Stimulated activated CD4-positive, alpha-beta T cell treated with anti-CD3 and anti-CD28 coated beads, Interleukin-4, amount 100 ng/mL, for 24 hours (primary cell): Measurements from ENCODE around the gene LILRA1.
"Not testable (repeated sequence)": the region's sequence is repeated elsewhere in the genome, so short reads cannot be mapped to it uniquely, and the experiment has no call there.

ENCODE experiments used
- DNase-seq: peaks from one replicate; pipeline ENCODE4 v3.0.0-alpha.2; 2020

The LILRA1 gene

DNA sequence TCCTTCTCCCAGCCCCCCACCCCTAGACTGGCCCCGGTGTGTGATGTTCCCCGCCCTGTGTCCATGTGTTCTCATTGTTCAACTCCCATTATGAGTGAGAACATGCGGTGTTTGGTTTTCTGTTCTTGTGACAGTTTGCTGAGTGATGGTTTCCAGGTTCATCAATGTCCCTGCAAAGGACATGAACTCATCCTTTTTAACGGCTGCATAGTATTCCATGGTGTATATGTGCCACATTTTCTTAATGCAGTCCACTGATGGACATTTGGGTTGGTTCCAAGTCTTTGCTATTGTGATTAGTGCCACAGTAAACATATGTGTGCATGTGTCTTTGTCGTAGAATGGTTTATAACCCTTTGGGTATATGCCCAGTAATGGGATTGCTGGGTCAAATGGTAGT, 15.2 kb upstream of the LILRA1 start:
- DNase-seq = not testable (repeated sequence)

DNA sequence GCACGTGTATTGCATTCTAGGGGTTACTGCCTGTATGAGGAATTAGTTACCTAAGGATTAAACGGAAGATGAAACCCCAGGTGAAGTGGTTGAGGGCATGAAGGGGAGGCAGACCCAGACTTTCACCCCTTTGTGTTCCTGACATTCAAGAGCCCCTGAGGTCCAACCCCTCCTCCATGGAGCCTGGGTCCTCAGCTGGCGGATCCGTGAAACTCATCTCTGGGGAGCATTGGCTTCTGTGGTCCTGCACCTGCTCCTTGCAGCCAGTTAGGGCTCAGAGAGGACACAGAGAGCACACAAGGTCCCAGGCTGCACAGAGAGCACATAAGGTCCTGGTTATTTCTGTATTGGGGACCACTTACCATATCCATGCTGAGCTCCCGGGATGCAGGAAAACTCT, 7.0 kb upstream of the LILRA1 start:
- DNase-seq = no peak

DNA sequence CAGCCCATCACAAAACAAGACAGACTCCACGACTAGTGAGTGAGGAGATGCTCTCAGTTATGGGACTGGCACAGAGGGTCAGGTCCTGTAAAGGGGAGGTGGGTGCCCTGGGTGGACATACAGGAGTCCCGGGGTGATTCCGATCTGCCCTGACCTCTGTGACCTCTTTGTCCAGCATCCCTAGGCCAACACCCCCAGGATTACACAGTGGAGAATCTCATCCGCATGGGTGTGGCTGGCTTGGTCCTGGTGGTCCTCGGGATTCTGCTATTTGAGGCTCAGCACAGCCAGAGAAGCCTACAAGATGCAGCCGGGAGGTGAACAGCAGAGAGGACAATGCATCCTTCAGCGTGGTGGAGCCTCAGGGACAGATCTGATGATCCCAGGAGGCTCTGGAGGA, 6.4 kb upstream of the LILRA1 start:
- no peak for DNase-seq

DNA sequence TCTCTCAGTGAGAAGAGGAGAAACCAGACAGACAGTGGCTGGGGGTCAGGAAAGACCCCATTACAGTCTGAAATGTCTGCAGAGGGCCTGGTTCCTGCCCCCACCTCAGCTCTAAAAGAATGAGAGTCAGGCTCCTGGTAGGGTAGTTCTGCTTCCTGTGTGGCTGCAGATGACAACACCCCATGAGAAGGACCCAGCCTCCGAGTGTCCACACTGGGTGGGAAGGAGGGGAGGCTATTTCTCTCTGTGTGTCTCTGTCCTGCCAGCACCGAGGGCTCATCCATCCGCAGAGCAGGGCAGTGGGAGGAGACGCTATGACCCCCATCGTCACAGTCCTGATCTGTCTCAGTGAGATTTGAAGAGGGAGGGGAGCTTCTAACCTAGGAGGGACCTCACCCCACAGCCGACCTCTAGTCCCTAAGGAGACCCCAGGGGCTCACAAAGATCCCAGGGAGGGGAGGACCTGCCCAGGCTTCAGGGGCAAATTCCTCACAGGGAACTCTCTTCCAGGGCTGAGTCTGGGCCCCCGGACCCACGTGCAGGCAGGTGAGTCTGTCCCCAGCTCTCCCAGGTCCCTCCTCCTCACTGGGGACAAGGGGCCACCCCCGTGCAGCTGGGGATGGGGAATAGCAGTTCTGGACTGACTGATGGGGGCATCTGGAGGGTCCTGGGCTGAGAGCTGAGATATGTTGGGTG, 647 bp downstream of the LILRA1 start:
- not testable (repeated sequence) for DNase-seq

DNA sequence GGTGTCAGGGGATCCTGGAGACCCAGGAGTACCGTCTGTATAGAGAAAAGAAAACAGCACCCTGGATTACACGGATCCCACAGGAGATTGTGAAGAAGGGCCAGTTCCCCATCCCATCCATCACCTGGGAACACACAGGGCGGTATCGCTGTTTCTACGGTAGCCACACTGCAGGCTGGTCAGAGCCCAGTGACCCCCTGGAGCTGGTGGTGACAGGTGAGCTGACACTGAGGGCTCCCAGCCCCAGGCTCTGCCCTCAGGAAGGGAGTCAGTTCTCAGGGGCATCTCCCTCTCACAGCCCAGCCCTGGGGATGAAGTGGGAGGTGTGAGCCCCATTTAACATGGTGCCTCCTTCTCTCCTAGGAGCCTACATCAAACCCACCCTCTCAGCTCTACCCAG, 1.3 kb downstream of the LILRA1 start:
- no peak for DNase-seq

DNA sequence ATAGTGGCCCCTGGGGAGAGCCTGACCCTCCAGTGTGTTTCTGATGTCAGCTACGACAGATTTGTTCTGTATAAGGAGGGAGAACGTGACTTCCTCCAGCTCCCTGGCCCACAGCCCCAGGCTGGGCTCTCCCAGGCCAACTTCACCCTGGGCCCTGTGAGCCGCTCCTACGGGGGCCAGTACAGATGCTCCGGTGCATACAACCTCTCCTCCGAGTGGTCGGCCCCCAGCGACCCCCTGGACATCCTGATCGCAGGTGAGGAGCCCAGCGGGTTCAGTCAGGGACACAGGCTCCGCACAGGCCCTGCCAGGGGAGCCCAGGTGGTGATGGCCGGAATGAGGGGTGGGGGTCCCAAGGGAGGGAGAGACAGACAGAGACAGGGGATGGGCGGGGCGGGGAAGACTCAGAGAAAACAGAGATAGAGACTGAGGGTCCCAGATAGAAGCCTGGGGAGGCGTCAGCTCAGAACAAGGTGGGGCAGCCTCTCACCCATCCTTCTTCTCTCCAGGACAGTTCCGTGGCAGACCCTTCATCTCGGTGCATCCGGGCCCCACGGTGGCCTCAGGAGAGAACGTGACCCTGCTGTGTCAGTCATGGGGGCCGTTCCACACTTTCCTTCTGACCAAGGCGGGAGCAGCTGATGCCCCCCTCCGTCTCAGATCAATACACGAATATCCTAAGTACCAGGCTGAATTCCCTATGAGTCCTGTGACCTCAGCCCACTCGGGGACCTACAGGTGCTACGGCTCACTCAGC, 2.4 kb downstream of the LILRA1 start:
- DNase-seq = not testable (repeated sequence)

DNA sequence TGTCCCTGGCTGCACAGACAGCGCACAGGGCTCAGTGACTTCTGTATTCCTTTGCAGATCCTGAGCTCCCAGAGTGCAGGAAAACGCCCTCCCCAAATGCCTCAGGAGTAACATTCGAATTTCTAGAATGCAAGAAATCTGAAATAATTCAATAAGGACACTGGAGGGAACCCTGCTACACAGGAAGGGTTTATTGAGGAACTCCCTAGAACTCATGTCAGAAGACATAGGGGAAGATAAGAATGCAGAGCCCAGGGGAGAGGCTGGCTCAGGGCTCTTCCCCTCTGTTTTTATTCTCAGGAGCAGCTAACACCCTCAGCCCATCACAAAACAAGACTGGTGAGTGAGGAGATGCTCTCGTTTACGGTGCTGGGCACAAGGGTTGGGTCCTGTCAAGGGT, 6.8 kb downstream of the LILRA1 start:
- no peak for DNase-seq

DNA sequence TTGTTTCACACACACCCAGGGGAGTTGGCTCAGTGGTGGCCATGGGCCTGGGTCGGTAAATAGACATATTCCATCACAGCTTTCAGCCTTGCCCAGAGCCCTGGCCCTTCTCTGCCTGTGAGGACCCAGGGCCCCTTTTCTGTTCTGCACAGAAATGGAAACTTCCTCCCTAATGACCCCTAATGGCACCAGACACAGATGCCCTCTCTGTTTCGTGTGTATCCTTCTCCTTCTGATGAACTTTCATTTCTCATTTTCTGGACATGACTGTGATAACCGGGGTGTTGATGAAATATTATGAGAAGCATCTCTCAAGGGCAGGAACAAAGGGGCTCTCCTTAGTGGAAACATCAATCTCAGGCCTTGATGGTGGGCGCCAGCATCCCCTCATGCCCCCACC, 12.8 kb downstream of the LILRA1 start:
- DNase-seq = no peak

DNA sequence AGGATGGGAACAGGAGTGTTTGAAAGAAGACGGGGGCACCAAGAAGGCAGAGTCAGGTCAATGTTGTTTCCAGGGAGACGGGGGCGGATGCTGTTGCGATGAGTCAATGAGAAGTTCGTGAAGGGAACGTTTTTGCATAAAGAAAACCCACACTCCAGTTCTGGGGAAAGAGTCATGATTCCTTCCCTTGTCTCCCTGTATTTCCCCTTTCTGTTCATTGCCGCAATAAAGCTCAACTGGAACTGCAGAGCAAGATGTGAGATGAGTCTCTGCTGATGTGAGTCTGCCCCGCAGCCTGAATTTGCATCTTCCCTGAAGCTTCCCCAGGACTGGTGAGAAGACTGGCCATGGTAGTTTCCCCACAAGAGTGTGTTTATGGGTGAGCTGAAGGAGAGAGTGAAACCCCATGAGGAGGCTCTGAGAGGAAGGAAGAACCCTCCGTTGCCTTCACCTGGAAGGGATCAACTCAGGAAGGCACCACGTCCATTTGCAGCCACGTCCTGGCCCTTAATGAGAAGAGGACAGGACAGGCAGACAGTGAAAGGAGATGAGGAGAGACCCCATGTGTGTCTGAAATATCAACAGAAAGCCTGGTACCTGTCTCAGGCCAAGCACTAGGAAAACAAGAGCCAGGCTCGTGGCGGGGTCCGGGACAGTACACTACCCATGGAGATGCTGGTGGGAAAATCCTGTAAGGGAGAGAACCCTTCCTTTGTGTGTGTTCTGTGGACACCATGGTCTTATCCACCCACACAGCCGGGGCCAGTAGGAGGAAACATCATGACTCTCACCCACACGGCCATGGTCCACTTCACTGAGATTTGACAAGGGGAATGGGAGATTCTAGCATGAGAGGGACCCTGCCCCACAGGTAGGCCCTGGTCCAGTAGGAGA, 13.7 kb downstream of the LILRA1 start:
- no peak for DNase-seq

DNA sequence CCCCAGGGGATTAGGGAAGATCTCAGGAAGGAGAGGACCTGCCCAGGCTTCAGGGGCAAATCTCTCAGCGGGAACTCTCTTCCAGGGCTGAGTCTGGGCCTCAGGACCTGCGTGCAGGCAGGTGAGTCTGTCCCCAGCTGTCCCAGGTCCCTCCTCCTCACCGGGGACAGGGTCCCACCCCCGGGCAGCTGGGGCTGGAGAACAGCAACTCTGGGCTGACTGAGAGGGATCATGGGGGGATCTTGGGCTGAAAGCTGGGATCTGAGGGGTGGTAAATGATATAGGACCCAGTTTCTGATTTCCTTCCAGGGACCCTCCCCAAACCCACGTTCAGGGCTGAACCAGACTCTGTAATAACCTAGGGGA, 14.3 kb downstream of the LILRA1 start:
- no peak for DNase-seq

DNA sequence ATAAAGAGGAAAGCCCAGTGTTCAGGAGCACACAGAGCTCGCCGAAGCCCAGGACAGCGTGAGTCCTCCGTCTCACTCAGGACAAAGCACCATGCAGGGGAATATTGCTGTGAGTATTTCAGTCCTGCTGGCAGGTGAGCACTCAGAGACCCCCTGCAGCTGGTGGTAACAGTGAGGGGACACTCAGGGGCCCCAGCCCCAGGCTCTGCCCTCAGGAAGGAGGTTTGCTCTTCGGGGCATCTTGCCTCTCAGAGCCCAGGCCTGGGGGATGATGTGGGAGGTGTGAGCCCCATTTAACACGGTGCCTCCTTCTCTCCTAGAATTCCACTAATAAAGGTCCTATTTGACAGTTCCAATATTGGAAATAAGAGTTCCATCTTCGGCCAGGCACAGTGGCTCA, 14.8 kb downstream of the LILRA1 start:
- no peak for DNase-seq

DNA sequence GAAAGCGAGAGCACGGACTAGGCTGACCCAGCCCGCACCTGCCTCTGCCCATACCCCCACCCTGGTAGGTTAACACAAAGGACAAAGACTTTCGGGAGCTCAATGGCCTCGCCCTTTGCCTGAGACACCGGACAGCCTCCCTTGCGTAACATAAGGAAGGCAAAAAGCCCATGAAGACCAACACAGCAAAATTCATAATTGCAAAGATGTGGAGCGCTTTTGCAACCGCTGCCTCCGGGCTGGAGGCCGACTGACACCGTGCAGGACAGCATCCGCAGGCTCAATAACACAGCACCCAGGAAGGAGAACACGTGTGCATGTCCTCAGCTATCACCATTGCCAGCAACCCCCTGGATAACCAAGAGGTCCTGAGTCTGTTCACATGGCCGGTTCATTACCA, 15.4 kb downstream of the LILRA1 start:
- no peak for DNase-seq

DNA sequence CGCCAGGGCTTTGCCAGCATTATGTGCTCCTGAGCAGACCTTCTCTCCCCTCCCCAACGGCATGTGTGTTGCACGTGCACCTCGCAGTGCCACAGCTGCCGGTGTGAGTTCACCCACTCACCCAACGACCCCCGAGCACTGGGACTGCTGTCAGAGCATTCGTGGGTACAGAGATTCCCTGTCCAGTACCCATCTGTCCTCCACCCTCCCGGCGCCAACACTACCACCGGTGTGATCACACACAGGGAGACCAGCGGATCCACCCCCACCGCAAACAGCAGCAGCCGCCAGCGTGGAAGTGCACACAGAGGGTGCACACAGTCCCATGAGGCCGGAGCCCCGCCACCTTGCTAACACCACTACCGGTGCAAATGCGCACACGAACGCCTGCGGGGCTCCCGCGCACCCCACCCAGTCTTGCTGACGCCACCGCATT, 15.9 kb downstream of the LILRA1 start:
- DNase-seq = no peak

DNA sequence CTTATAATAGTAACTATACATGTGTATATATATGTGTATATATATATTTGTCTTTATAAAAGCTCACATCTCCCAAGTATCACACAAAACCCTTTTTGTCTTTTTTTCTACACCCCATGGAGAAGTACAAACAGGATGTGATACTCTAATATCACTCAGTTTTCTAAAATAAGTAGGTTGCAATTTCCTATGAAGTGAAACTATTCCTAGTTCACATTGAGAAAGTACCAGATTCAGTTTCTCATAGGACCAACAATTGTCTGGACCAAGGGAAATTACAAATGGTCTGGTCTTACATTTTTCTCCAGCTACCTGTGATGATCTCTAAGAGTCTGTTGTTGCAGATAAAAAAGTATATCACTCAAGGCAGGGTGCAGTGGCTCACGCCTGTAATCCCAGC, 19.0 kb downstream of the LILRA1 start:
- no peak for DNase-seq

DNA sequence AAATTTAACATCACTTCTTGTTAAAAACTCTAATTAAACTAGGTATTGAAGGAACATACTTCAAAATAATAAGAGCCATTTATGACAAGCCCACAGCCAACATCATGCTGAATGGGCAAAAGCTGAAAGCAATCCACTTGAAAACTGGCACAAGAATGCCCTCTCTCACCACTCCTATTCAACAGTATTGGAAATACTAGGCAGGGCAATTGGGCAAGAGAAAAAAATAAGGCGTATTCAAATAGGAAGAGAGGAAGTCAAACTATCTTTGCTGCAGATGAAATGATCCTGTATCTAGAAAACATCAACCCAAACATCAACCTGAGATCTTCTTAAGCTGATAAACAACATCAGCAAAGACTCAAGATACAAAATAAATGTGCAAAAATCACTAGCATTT, 21.3 kb downstream of the LILRA1 start:
- no peak for DNase-seq

DNA sequence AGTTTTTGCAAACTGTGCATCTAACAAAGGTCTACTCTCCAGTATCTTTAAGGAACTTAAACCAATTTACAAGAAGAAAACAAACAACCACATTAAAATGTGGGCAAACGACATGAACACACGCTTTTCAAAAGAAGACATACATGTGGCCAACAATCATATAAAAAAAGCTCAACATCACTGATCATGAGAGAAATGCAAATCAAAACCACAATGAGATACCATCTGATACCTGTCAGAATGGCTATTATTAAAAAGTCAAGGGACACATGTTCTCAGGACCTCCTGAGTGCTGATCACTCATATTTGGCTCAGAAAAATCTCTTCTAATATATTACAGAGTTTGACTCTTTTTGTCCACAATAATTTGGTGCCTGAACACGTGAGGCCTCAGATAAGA, 22.6 kb downstream of the LILRA1 start:
- DNase-seq = no peak

DNA sequence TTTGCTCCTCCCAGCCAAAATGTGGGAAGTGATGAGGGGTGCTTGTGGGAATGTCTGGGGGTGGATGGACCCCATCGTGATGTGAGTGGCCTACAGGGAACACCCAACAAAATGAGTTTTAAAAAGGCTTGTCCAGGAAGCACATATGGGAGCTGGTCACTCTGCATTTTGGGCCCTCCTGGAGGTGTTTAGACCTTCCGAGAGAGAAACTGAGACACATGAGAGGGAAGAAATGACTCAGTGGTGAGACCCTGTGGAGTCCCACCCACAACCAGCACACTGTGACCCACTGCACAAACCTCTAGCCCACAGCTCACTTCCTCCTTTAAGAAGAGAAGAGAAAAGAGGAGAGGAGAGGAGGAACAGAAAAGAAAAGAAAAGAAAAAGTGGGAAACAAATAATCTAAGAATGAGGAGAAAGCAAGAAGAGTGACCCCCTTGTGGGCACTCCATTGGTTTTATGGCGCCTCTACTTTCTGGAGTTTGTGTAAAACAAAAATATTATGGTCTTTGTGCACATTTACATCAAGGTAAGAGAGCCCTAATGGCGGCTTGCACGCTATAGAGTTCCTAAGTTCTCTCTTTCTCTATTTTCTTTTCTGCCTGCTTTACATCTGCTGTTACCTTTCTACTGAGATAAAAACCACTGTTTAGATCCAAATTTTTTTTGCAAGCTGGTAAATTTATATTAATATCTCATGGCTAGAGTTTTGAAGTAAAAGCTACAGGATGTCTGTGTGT, 23.6 kb downstream of the LILRA1 start:
- DNase-seq = no peak

DNA sequence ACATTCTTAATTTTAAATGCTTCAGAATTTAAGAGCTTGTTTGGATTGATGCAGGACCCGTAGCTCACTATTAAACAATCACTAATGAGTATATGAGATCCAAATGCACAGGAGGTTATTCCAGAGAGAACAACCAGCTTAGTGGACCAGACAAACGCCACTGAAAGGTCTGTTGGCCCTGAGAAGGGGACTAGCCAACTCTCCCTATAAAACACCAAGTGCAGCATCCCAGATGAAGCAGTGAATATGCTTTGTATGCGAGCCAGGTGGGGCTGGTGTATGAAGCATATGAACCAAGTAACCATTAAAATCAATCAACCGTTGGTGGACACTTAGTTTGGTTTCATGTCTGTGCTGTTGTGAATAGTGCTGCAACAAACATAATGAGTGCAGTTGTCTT, 27.0 kb downstream of the LILRA1 start:
- DNase-seq = no peak

DNA sequence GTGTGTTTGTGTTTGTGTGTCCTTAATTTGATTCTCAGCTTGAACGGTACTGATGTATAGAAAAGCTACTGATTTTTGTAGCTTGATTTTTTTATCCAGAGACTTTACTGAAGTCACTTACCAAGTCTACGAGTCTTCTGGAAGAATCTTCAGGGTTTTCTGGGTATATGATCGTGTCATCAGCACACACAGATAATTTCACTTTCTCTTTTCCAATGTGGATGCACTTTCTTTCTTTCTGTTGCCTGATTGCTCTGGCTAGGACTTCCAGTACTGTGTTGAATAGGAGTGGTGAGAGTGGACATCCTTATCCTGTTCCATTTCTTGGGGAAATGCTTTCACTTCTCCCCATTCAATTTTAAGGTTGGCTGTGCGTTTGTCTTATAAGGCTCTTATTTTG, 29.0 kb downstream of the LILRA1 start:
- no peak for DNase-seq

DNA sequence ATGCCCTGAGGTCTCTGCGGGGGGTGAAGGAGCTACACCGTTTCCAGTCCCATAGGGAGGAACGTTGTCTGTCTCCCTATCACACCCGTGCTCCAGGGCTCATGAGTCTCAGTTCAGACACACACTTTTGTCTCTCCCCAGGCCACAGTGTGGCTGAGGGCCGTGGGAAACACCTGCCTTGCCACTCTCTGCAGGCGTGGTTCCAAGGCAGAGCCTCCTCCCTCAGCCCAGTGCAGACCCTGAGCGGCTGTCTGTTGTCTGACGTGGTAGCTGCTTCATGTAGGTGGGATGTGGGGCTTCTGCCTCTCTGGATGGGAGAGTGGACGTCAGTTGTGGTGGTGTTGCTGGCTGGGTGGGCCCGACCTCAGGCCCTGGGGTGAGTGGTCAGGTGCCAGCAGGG, 30.8 kb downstream of the LILRA1 start:
- not testable (repeated sequence) for DNase-seq

DNA sequence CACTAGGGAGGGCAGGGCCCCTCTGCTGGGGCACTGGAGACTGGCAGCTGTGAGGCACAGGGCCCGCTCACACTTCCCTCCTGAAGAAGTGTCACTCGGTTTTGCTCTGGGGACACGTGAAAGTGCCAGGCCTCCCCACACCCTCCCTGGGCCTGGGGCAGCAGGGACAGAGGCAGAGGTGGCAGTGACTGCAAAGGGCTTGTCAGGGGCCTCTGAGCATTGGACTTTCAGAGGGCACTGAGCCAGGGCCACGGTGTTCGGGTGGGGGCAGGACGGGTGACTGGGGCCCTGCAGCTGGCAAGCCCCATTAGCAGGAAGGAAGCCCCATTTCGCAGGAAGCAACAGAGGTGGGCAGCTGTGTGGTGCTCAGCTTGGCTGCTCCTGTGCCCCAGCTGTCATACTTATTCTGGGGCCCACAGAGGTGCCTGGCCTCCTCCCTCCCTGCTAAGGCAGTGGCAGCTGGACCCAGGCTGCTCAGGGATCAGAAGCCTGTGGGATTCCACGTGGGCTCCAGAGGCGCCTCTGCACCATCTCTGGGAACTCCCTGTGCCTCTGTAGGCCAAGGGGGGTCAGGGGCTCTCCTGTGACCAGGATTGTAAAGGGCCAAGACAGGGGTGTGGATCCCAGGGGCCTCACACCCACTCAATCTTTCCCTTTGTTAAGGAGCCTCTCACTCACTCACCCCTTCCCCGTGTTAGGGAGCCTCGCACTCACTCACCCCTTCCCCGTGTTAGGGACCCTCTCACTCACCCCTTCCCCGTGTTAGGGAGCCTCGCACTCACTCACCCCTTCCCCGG, 31.7 kb downstream of the LILRA1 start:
- DNase-seq = not testable (repeated sequence)

DNA sequence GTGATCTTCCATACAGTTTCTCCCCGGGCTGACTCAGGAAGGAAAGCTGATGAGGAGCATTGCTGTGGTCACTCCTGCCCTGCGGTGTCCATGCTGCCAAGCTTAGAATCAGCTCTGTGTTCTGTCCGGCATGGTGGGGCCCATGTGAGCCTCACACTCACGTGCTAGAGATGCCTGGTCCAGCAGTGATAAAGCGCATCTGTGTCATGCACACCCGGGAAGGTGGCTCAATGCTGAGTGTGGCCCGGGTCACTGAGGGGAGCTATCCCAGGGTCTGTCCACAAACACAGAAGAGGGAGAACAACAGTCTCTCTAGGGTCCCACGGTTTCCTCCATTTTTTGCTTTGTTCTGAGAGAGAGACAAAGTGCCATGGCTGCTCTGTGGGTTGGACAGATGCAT, 33.3 kb downstream of the LILRA1 start:
- DNase-seq = no peak
